Parathyroid adenoma (tissue), 2 donors: ENCODE data around the gene FN1.

Source experiments
- H2AFZ ChIP-seq: fragments of 300-600 bp; sonication (generic); one replicate; pipeline ENCODE4 v1.7.0; 2017; ENCODE audit warnings: antibody characterized with exemption, mild to moderate bottlenecking
- H3K27ac ChIP-seq: fragments of 300-600 bp; sonication (generic); one replicate; pipeline ENCODE4 v1.7.0; 2017
- H3K27me3 ChIP-seq: fragments of 300-600 bp; sonication (generic); one replicate; pipeline ENCODE4 v1.7.0; 2017; ENCODE audit warnings: low read length; ENCODE audit not compliant: control insufficient read depth, insufficient read depth
- H3K36me3 ChIP-seq: fragments of 300-600 bp; sonication (generic); one replicate; pipeline ENCODE4 v1.7.0; 2017; ENCODE audit warnings: low read length; ENCODE audit not compliant: control insufficient read depth, insufficient read depth
- H3K4me1 ChIP-seq: fragments of 300-600 bp; sonication (generic); one replicate; pipeline ENCODE4 v1.7.0; 2017; ENCODE audit warnings: control low read depth
- H3K4me2 ChIP-seq: fragments of 300-600 bp; sonication (generic); one replicate; pipeline ENCODE4 v1.7.0; 2017; ENCODE audit warnings: low read length
- H3K4me3 ChIP-seq: fragments of 300-600 bp; sonication (generic); one replicate; pipeline ENCODE4 v1.7.0; 2017; ENCODE audit warnings: low read depth, low read length
- H3K79me2 ChIP-seq: fragments of 300-600 bp; sonication (generic); one replicate; pipeline ENCODE4 v1.7.0; 2017; ENCODE audit warnings: control low read depth
- H3K9ac ChIP-seq: fragments of 300-600 bp; sonication (generic); one replicate; pipeline ENCODE4 v1.7.0; 2017; ENCODE audit warnings: mild to moderate bottlenecking
- H3K9me3 ChIP-seq: fragments of 300-600 bp; sonication (generic); one replicate; pipeline ENCODE4 v1.7.0; 2017; ENCODE audit warnings: low read length; ENCODE audit not compliant: control insufficient read depth
- TF ChIP-seq, protein P1 (sequence below): fragments of 300-600 bp; sonication (generic); IDR thresholded peaks from one replicate; pipeline ENCODE4 v1.7.0; 2017; ENCODE audit warnings: antibody characterized with exemption, mild to moderate bottlenecking
- donor health status: primary hyperparathyroidism.

Gene FN1

DNA sequence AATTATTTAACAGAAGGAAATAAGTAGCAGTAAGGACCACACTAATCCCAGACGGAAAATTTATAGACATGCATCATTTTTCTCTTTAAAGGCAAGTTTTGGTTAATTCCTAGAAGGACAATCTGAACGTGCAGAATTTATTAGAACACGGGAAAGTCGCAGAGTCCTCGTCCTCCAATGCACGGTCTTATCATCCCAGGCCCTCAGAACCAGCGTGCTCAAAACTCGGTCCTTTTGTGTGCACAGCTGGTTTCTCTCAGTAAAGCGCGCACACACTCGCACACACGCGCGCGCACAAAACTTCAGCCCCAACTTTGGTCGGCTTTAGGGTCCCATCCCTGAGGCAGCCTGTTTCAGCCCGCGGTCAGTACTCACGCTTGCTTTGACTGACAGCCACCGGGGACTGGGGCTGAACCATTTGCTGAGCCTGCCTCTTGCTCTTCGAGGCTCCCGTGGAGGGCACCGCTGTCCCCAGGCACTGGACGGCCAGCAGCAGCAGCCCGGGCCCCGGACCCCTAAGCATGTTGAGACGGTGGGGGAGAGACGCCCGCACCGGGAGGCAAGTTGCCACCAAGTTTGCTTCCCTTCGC lies 493 bp downstream of the FN1 start:
- peak overlapping the region; percentile 63 for H3K4me2 ChIP-seq
- no peaks in the 10 kb centered on the region for H3K9me3 ChIP-seq
- H2AFZ ChIP-seq = peak overlapping the region; percentile 44
- H3K9ac ChIP-seq = no peak overlapping the region
- H3K36me3 ChIP-seq = no peaks in the 10 kb centered on the region
- H3K27ac ChIP-seq = no peak overlapping the region
- no peaks in the 10 kb centered on the region for H3K79me2 ChIP-seq
- no peaks in the 10 kb centered on the region for H3K4me1 ChIP-seq
- peak overlapping the region; percentile 46 for H3K4me3 ChIP-seq
- TF ChIP-seq, protein P1, sequence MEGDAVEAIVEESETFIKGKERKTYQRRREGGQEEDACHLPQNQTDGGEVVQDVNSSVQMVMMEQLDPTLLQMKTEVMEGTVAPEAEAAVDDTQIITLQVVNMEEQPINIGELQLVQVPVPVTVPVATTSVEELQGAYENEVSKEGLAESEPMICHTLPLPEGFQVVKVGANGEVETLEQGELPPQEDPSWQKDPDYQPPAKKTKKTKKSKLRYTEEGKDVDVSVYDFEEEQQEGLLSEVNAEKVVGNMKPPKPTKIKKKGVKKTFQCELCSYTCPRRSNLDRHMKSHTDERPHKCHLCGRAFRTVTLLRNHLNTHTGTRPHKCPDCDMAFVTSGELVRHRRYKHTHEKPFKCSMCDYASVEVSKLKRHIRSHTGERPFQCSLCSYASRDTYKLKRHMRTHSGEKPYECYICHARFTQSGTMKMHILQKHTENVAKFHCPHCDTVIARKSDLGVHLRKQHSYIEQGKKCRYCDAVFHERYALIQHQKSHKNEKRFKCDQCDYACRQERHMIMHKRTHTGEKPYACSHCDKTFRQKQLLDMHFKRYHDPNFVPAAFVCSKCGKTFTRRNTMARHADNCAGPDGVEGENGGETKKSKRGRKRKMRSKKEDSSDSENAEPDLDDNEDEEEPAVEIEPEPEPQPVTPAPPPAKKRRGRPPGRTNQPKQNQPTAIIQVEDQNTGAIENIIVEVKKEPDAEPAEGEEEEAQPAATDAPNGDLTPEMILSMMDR = no peak
- H3K27me3 ChIP-seq = no peaks in the 10 kb centered on the region

DNA sequence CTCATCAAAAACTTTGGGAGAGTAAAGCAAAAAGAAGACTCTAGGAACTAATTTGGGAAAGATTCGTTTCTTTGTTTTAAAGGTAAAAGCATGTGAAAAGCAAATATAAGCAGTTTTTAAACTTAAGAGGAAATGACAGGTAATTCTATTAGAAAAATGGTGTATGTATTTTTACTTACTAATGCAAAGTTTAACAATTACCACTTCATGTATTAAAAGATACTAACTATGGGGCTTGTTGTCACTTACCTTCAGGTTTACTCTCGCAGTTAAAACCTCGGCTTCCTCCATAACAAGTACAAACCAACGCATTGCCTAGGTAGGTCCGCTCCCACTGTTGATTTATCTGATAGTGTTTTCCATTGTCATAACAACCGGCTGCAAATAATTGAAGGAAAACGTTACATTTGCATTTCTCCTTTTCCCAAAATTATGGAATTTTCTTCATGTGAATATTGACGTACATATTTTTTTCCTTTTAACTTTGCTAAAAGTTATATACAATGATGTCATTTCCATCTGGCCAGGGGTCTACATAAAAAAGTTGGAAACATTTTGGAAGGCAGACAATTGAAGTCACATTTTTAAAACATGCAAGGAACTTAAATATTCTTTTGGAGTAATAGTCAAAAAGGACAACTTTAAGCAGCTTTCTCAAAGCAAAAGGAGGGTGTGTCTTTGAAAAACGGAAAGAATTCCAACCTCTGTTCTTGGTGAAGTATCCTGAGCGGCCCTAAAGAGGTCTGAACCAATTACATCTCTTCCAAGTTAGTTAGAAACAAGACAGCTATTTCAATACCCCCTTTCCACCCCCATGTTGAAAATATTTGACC lies 1.2 kb downstream of the FN1 start:
- Histone ChIP-seq H3K27me3 (no peaks in the 10 kb centered on the region), H2AFZ (no peak overlapping the region), H3K4me3 (no peak overlapping the region), H3K9me3 (no peaks in the 10 kb centered on the region), H3K27ac (no peak overlapping the region), H3K4me2 (no peak overlapping the region), H3K36me3 (no peaks in the 10 kb centered on the region), H3K79me2 (no peaks in the 10 kb centered on the region), H3K4me1 (no peaks in the 10 kb centered on the region), H3K9ac (no peak overlapping the region)
- TF ChIP-seq, protein P1 = no peak

DNA sequence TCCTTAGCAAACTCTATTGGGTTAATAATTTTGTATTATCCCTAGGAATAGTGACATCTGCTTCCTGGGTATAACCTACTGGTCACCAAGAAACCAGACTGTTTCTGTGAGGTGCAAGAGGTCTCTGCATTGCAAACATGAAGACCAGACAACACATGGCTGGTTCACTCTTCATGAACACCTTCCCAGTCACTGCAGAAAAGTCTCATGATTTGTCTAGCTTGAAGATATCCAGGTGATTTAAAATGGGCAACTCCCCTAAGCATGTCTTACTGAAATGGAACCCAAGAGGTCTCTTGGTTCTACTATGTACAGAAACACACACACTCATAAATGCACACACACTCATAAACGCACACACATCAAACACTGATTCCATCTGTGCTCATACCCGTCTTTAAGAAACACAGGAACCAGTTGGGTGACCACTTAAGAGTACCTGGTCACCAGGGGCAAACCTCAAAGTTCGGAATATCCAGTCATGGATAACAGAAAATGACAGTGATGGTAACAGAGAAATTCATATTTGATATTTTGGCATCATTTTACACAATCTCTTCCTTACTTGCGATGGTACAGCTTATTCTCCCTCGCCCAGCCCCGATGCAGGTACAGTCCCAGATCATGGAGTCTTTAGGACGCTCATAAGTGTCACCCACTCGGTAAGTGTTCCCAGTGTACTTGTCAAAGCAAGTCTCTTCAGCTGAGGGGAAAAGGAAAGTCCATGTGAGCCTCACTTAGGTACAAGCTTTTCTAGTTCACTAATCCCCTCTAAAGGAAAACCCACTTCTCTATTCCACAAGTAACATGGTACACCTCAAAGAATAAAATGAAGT lies 2.9 kb downstream of the FN1 start:
- no peaks in the 10 kb centered on the region for H3K4me1 ChIP-seq
- H3K79me2 ChIP-seq = no peaks in the 10 kb centered on the region
- no peak overlapping the region for H3K4me3 ChIP-seq
- no peak overlapping the region for H2AFZ ChIP-seq
- H3K4me2 ChIP-seq = no peak overlapping the region
- TF ChIP-seq, protein P1 = no peak
- no peaks in the 10 kb centered on the region for H3K27me3 ChIP-seq
- H3K27ac ChIP-seq = no peak overlapping the region
- no peaks in the 10 kb centered on the region for H3K36me3 ChIP-seq
- H3K9ac ChIP-seq = no peak overlapping the region
- no peaks in the 10 kb centered on the region for H3K9me3 ChIP-seq

DNA sequence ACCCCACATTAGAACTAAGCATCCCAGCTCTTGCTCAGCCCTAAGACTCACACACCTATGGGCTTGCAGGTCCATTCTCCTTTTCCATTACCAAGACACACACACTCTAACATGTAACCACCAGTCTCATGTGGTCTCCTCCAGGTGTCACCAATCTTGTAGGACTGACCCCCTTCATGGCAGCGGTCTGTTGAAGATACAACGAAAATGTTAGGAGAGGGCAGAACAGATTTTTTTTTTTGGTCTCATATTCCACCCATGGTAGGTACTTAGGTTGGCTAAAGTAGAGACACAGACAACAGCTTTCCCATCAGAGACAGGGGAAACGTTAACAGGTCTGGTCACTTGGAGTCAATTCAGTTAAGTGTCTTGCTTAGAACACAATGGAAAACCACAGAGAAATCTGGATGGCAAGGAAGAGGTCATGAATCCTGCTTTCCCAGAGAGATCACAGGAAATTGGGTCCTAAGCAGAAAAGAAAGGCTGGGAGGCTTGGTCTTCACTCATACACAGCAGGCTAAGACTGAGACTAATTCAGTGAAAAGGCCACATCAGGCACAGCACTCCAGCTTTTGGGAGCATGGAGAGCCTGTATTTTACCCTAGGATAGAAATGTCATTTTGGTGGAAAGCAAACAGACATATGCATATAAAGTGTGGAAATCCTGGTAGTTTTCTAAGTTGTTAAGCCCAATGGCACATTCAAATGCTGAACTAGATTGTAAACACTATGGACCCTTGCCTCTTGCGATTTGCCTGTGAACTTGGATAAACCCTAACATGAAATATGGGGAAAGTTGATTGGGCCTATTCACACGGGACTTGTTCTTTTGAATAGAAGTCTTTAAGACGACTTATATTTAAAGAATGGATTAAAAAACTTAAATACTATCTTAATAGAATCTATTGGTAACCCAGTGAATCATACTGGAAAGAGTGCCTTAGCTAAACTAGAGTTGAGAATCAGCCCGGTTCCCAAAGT lies 3.8 kb downstream of the FN1 start:
- Histone ChIP-seq H3K9me3 (no peaks in the 10 kb centered on the region), H2AFZ (no peak overlapping the region), H3K4me1 (no peaks in the 10 kb centered on the region), H3K27me3 (no peaks in the 10 kb centered on the region), H3K9ac (no peak overlapping the region), H3K27ac (no peak overlapping the region), H3K36me3 (no peaks in the 10 kb centered on the region), H3K79me2 (no peaks in the 10 kb centered on the region), H3K4me2 (no peak overlapping the region), H3K4me3 (no peak overlapping the region)
- TF ChIP-seq, protein P1 = no peak
